HG03520 (cell line): Measurements from ENCODE around the gene ALDH1L1.

Source experiments
- ATAC-seq: cut with Tn5 transposase; IDR thresholded peaks from one replicate; pipeline ENCODE4 v1.9.1; 2021; ENCODE audit warnings: mild to moderate bottlenecking, moderate library complexity; ENCODE audit not compliant: unreplicated experiment

ALDH1L1 gene

DNA sequence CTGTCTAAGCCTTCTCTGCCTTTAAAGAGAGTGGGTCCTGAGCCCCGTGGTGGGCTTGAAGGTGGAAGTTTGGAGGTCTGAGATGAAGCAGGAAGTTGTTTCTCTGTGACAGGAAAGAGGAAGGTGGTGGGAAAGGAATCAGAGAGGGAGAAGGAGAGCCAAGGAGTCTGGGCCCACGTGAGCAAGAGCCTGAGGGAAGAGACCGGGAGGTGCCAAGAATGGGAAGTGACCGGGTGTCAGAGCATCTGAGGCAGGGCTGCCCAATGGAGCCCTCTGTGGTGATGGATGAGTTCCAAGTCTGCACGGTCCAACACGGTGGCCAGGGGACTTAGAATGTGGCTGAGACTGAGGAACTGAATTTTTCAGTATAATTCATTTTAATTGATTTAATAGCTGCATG, 24.6 kb downstream of the ALDH1L1 start:
- no peak for ATAC-seq

DNA sequence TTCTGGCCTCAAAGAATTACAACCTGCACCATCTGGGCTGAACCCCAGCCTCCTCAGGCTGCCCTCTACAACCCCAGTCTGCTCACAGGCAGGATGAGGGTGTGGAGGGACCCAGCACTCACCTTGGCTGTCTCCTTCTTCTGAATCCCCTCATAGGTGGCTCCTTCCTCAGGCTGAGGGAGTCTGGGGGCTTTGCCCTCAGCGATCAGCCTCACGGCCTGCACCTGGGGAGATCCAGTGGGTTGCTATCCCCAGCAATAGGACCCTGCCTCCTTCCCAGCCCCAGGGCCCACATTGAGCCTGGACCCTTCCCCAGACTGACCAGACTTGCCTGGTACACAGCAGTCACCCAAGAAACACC, 25.1 kb downstream of the ALDH1L1 start:
- no peak for ATAC-seq

DNA sequence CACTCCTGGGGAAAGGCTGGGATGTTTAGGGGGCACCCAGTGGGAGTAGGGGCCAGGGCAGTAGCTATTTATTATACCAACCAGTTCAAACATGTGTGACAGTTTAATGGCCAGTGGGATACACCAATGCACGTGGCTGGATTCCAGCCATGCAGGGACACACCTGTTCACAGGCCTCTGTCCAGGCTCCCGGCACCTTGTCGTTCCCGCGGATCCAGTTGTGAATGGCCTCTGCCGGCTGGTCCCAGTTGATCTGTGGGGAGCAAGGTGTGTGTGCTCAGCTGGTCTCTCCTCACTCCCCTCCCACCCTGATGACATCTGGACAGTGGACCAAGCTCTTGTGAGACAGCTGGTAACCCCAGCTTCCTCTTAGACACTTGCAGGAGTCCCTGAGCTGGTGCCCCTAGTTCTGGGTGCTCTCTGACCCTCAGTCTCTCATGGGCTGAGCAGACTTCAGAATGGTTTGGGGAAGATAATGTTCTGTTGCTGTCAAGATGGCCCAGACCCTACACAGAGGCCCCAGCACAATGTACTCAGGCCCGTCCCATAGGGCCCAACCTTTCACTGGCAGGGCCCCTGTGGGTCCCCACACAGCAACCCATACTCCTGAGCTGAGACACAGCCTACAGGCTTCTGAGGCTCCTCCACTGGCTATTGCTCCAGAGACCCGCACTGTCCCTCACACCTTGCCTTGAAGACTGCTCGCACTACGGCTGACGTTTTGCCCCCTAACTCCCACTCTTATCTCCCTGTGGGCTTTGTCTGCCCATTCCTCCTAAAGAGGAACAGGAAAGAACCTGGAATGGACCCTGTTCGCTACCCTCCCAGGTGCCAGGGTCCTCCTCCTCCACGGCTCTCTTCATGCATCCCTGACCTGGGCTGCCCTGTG, 25.8 kb downstream of the ALDH1L1 start:
- no peak for ATAC-seq

DNA sequence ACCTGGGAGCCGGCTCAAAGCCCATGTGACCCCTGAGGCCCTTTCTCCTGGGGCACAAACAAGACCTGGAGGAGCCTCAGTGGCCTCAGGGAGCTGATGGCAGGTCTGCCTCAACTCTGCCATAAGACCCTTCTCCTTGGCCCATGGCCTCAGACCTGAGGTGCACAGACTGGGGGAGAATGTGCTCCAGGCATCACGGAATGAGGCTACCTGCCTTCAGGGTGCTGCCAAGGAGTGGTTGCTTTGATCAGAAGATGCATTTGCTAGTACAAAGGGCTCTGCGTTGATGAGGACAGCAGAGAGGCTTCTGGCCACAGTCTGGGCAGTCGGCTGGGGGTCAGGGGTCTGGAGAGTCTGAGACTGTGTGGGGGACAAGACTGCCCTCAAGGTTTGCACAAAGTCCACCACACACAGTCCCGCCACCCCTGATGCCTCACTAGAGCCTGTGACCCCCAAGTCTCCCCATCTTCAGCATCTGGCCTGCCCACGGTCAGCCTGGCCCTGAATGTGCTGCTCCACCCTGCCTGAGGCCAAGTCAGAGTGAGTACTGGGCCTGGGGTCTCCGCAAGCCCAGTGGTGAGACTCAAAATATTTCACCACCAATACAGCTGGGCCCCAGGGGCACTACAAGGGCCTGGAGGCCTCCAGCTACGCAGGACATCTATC, 26.6 kb downstream of the ALDH1L1 start:
- ATAC-seq: no peak

DNA sequence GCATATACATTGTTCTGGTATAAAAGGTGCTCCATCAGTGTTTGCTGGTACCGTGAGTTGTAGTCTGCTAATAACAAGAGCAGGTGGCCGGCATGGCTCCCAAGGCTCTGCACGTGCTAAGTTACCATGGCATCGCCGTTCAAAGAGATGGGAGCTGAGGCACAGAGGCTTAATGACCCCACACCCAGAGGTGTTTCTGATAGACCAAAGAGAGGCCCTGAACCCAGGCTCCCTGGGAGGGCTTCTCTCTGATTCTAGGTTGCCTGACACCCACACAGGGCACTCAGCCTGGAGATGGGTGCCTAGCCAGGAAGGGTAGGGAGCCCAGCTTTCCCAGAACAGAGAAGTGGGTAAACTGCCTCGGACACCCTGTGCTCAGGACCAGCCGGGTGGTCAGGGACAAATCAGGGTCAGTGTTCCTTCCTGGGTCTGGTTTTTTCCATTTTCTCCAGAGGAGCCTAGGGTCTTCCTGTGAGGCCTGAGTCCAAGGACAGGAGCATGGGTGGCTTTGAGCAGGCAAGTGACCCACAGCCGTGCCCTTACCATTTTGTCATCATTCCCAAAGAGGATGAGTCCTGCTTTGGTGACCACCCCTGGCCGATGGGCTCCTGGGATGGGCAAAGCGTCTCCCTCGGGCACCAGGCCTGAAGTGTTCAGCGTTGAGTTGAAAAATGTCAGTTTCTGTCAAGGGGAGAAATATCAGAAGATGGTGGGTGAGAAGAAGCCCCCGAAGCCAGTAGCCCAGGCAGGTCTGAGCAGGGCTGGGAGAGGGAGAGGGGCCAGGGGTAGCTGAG, 27.3 kb downstream of the ALDH1L1 start:
- ATAC-seq: no peak

DNA sequence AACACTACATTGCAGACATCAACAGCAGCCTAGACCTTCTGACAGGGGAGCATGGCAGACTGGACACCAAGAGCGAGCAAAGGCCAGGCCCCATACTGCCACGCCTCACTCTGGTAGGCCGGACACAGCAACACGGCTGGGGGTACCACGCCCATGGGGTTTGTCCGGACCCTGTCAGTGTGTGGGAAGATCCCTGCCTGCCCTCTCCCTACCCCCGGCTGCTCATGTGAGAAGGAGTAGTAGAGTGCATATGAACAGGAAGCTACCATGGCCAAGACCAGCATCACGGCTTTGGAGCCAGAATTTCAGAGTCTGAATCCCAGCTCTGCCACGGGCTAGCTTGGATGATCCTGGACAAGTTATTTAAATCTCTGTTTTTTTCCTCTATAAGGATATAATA, 27.9 kb downstream of the ALDH1L1 start:
- ATAC-seq: no peak

DNA sequence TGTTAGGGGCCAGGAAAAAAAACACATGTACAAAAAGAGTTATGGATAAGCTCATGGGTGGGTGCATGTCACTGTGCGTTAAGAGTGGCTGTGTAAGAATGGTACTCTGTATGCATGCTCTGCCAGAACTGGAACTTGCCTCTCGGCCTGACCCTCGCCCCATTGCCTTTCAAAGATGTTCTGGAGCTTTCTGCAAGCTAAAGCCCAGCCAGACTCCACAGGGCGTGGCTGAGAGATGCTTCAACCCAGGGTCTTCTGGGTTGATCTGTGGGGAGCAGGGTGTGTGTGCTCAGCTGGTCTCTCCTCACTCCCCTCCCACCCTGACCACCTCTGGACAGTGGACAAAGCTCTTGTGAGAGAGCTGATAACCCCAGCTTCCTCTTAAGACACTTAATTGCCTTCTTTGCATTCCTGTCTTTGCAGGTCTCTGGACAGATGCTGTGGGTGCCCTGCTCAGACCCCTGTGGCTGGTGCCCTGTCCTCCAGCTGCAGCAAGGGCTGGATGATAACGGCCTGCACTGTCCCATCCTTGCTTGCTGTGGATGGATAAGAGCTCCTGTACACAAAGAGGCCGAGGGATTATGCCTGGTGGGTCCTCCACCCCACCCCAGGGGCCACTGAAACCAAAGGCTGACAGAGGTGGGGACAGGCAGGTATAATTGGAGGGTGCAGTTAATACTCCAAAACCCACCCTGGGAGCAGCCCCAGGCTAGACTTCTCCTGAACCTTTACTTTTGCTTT, 28.7 kb downstream of the ALDH1L1 start:
- ATAC-seq: no peak

DNA sequence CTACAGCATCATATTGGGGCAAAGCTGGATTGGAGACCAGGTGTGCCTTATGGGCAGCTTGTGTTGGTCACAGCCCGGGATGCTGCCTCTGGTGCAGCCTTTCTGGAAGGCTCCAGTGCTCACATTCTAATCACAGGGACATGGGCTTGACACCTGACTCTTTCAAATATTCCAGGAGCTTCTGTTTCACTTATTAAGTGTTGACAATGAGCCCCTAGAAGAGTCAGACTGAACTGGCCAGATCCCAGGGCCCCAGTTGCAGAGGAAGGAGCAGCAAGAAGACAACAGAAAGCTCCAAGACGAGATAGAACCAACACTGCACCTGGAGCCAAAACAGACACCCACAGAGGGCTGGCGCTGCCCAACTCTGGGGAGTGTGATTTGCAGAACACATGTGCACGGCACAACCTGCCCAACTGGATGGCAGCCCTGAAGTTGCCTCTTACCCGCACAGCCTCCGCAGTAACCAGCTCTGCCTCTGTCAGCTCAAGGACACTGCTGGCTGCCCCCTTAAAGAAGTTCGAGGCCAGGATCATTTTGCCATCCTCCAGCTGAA, 30.3 kb downstream of the ALDH1L1 start:
- no peak for ATAC-seq

DNA sequence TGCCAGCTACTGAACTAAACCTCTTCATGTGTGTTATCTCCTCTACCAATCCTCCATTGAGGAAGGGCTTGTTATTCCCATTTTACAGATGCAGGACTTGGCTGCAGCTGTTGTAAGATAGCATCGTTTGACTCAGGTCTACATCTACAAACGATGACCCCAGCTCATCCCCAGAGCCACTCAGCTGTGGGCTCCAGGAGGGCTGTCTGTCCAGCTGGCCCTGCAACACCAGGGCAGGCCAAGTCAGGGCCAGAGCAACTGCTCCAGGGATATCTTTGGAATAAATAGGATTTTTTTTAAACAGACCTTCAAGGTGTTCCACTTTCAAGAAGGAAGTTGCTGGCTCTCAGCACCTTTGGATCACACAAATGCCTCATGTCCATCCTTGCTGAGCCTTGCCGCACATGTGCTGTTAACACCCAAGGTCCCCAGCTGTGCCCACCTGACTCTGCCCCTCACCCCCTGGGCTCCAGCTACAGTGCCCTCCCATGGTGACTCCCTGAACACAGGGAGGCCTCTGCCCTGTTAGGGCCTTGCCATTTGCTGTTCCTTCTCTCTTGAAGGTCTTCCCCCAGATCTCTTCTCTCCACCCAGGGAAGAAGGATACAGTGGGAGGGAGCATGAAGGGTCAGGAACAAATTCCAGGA, 31.0 kb downstream of the ALDH1L1 start:
- ATAC-seq: no peak

DNA sequence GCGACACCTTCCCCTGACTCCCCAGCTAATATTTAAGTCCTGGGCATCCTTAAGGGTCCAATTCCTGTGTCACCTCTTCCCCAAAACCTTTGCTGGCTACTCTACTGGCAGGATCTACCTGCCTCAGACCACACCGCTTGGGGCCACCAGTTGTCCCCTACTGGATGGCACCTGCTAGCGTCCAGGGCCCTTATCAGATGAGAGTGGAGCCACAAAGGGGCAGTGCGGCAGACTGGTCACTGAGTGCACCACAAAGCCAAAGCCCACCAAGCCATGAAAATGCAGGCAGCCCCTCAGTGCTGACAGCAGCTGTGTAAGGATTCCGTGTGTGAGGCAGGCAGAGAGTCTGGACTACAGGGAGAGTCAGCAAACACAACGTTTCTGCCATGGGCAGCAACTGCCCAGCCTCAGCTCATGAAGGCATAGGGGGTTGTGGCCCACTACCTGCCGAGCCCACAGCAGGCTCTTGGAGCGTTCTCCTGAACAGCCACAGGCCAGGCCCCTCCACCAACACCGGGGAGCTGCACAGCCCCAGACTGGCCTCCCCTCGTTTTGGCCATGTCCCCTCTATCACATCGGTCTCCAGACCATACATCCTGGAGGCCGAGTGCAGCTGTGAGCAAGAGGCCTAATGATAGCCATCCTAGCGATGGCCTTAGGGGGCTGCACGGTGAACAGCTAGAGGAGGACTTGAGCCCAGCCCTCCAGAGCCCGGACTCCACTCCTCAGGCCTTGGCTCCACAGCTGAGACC, 32.3 kb downstream of the ALDH1L1 start:
- no peak for ATAC-seq

DNA sequence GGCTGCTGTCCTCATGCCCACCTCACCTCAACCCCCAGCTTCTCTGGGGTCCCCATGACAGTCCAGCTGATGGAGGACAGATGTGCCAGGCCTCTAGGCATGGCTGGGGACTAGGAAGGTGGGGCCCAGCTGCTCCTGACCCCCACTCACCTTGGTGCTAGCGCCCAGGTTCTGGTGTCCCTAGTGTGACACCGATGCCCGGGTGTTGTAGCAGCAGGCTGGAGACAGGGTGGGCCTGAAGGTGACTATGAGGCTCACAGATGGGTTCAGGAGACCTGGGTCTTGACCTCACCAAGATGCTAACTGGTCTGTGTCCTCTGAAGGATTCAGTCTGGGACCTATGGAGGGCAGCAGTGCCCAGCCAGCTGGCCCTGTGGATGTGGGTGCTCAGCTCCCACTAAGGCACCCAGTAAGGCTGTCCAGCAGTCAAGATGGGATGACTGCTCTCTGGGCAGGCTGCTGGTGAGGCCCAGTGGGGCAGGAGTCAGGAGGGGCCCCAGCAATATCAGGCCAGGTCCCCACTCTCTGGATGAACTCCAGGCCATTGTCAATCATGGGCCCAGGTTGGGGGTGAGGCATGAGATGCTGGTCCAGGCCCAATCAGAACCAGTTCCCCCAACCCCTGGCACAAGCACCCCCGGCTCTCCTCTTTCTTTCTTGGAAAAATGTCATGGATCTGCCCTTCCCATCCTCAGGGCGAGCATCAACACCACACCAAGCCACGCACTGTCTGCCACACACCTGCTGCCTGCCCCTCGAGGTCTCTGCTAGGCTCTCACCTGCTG, 33.0 kb downstream of the ALDH1L1 start:
- ATAC-seq: no peak

DNA sequence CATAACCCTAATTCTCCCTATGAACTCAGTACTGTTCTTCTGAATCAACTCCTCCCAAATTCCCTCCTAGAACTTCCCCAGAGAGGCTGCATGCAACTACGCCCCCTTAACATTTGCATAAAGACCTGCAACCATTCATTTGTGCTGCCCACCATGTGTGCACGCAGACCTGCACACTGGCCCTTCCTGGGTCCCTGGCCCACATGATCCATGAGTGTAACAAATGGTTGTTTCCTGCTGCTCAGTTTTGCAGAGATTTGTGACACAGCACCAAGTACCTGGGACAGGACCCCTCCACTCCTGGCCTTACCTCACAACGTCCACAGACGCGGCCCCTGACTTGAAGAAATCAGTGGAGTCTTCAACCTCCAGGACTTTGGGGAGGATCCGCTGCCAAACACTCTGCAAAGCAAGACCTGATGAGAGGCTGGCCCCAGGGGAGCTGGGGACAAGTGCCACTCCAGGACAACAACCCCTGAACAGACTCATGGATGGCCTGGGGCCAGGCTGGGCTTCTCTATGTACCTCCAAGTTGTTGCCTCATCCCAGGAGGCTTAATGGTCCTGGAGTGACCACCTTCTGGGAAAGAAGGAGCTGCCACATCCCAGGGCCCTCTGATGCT, 33.8 kb downstream of the ALDH1L1 start:
- no peak for ATAC-seq

DNA sequence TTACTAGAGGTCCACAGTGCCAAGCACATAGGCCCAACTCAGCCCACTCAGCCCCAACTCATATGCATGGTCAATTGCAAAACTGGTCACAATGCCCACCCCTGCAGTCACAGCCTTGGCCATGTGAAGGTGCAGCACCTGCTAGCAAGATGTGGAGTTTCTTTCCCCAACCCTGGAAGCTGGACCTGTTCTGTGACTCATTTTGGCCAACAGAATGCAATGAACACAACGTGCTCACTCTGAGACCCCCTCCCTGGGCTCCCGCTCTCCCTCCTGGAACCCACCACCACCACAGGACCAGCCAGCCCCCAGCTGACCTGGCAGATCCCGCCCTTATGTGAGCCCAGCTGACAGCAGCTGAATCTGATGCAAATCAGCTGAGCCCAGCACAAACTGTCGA, 34.4 kb downstream of the ALDH1L1 start:
- no peak for ATAC-seq

DNA sequence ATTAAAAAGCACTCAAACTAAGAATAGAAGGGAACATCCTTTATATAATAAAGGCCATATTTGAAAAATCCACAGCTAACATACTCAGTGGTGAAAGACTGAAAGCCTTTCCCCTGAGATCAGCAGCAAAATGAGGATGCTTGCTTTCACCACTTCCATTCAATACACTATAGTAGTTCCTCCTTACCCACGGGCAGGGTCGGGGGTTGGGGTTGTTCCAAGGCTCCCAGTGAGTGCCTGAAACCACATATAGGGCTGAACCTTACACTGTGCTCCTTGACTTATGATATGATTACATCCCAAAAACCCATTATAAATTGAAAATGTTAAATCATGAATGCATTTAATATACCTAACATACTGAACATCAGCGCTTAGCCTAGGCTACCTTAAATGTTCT, 37.7 kb downstream of the ALDH1L1 start:
- ATAC-seq: no peak

DNA sequence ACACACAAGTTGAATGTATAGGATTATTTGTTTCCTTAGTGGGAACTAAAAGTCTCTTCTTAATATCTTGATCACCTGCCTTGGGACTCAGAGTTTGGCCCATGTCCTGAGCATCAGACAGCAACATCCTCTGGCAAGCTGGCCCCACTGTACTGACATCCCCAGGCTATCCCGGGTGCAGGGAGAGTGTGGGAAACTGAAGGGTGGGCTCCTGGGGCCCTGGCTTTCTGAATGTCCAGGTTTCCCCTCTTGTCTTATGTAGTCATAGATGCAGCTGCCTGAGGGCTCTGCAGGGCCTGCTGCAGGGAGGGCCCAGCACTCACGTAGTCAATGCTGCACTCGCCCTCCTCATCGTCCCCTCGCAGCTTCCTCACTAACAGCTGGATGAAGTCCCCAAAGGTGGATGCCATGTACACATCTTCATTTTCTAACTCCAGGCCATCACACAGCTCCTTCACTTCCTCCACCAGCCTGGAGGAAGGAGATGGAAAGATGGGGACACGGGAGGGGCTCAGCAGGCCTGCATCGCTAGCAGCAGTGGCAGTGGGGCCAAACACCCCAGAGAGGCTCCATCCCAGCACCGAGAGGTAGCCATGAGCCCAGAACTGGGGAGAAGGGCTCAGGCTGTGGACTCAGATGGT, 42.8 kb downstream of the ALDH1L1 start:
- no peak for ATAC-seq

DNA sequence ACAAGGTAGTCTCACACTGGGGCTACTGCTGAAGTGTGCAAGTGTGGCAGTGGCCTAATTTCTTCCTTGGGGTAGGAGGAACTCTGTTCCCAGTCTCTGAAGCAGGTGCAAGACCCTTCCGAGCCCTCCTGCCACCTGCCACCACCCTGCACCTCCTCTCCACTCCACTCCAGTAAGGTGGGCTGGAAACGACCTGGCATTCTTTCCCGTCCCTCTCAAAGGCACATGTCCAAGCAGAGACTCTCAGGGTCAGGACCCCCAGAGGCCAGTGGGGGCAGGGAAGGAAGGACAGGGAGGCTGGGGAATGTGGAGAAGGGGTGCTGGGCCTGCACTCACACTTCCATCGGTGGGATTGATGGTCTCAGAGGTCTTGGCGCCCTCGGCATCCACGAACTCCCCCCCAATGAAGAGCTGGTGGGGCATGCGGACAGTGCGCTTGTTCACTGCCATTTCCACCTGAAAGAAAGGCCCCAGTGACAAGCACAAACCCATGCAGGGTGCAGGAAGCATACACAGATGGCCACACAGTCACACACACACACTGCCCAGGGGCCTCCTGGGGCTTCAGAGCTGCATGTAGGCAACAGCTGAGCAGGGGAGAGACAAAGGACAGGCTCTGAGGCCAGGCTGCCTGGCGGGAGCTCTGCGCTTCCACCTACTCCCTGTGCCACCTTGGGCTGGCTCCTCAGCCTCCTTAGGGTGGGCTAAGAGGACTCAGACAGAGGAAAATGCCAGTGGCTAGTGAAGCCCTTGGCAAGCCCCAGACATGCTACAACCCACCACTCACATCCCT, 43.8 kb downstream of the ALDH1L1 start:
- ATAC-seq: no peak
